ENCODE measurements around the gene MTTP.
"Not testable (repeated sequence)": the region's sequence is repeated elsewhere in the genome, so short reads cannot be mapped to it uniquely, and the experiment has no call there.

Gene MTTP

GRCh38 chr4:99574530-99575324 is at the start of gene MTTP:
Gene MTTP (plus strand): TSS chr4:99574824. CDS start chr4:99574910, 86 bp downstream.
- DNase-seq (ENCODE audit: low read depth), result no peak

- no peak for DNase-seq (ENCODE audit: low read depth)
Observed at GRCh38 chr4:99529228-99529627, 45.4 kb upstream of the MTTP start.

GRCh38 chr4:99529956-99530355 is 44.7 kb upstream of the MTTP start:
- DNase-seq (ENCODE audit: low read depth), result no peak

GRCh38 chr4:99534699-99535098 is 39.9 kb upstream of the MTTP start:
- DNase-seq (ENCODE audit: low read depth), result not testable (repeated sequence)

- DNase-seq (ENCODE audit: low read depth), result no peak
Observed at GRCh38 chr4:99536271-99536670, 38.4 kb upstream of the MTTP start.

- DNase-seq (ENCODE audit: low read depth), result no peak
Observed at GRCh38 chr4:99536848-99537247, 37.8 kb upstream of the MTTP start.

GRCh38 chr4:99537674-99538073 is 37.0 kb upstream of the MTTP start:
- DNase-seq (ENCODE audit: low read depth), result no peak

GRCh38 chr4:99540277-99540939 is 34.2 kb upstream of the MTTP start:
- DNase-seq (ENCODE audit: low read depth), result no peak

GRCh38 chr4:99552872-99553271 is 21.8 kb upstream of the MTTP start:
- DNase-seq (ENCODE audit: low read depth), result no peak

- DNase-seq (ENCODE audit: low read depth), result peak; percentile 81
Observed at GRCh38 chr4:99563310-99564186, 11.1 kb upstream of the MTTP start, which contains the start of gene TRMT10A. Gene TRMT10A (minus strand): TSS chr4:99564039. CDS start chr4:99559338, 4,701 bp downstream.

GRCh38 chr4:99564921-99565320 is 9.7 kb upstream of the MTTP start:
- no peak for DNase-seq (ENCODE audit: low read depth)

- DNase-seq (ENCODE audit: low read depth), result no peak
Observed at GRCh38 chr4:99571883-99572282, 2.7 kb upstream of the MTTP start.

- DNase-seq (ENCODE audit: low read depth), result no peak
Observed at GRCh38 chr4:99572527-99573240, 1.9 kb upstream of the MTTP start.

GRCh38 chr4:99573735-99574368 is 772 bp upstream of the MTTP start:
- no peak for DNase-seq (ENCODE audit: low read depth)

GRCh38 chr4:99578714-99579113 is 4.1 kb downstream of the MTTP start:
- no peak for DNase-seq (ENCODE audit: low read depth)

- no peak for DNase-seq (ENCODE audit: low read depth)
Observed at GRCh38 chr4:99585516-99585915, 10.9 kb downstream of the MTTP start.

GRCh38 chr4:99586322-99586721 is 11.7 kb downstream of the MTTP start:
- no peak for DNase-seq (ENCODE audit: low read depth)

GRCh38 chr4:99586797-99587196 is 12.2 kb downstream of the MTTP start:
- no peak for DNase-seq (ENCODE audit: low read depth)

- no peak for DNase-seq (ENCODE audit: low read depth)
Observed at GRCh38 chr4:99587309-99587708, 12.7 kb downstream of the MTTP start.

GRCh38 chr4:99587803-99588202 is 13.2 kb downstream of the MTTP start:
- DNase-seq (ENCODE audit: low read depth), result no peak

- DNase-seq (ENCODE audit: low read depth), result no peak
Observed at GRCh38 chr4:99591757-99592156, 17.1 kb downstream of the MTTP start.

All from HS-27A (cell line).